ENCODE measurements around the gene TLCD5. TPM values are rescaled to one million over a fixed set of nuclear protein-coding genes. Genes with fewer than 3 reads are reported as not detected.

Gene TLCD5
- total RNA-seq, 4 donors from 2014 or later = 0.51 to 17.1 (median 6.4) TPM

DNA sequence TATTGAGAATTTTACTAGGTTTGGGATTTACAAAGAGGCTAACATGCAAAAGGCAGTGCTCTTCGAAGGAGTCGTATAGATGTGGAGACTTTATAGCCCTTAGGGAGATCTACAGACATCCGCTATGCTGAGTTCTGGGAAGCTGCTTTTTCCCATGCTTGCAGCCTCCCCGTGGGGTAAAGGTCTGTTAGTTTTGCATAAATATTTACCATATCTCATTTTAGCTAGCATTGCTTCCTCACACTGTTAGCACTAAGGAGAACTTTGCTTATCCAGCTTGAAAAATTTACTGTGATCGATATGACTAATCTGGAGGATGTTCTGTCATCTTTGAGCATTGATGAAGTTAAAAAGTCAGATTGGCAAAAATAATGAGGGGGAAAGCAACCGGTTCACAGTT lies 29.7 kb downstream of the TLCD5 start:
- TF ChIP-seq, protein P1, sequence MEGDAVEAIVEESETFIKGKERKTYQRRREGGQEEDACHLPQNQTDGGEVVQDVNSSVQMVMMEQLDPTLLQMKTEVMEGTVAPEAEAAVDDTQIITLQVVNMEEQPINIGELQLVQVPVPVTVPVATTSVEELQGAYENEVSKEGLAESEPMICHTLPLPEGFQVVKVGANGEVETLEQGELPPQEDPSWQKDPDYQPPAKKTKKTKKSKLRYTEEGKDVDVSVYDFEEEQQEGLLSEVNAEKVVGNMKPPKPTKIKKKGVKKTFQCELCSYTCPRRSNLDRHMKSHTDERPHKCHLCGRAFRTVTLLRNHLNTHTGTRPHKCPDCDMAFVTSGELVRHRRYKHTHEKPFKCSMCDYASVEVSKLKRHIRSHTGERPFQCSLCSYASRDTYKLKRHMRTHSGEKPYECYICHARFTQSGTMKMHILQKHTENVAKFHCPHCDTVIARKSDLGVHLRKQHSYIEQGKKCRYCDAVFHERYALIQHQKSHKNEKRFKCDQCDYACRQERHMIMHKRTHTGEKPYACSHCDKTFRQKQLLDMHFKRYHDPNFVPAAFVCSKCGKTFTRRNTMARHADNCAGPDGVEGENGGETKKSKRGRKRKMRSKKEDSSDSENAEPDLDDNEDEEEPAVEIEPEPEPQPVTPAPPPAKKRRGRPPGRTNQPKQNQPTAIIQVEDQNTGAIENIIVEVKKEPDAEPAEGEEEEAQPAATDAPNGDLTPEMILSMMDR (IDR thresholded peaks at IDR 0.05) = no peak
- no peak for TF ChIP-seq POLR2A (IDR thresholded peaks at IDR 0.05)
- H3K27ac ChIP-seq = no peak overlapping the region
- no peaks in the 10 kb centered on the region for H3K9me3 ChIP-seq
- intact Hi-C loops (cut with DNase I; ENCODE audit: low total_unique reads) = no loop called here
- H3K4me1 ChIP-seq = no peaks in the 10 kb centered on the region
- H3K36me3 ChIP-seq = no peaks in the 10 kb centered on the region
- no peak for DNase-seq
- H3K4me3 ChIP-seq = no peak overlapping the region
- H3K27me3 ChIP-seq = no peaks in the 10 kb centered on the region

- Histone ChIP-seq H3K27me3 (no peaks in the 10 kb centered on the region), H3K4me3 (no peak overlapping the region), H3K36me3 (no peaks in the 10 kb centered on the region), H3K9me3 (no peaks in the 10 kb centered on the region), H3K27ac (no peak overlapping the region), H3K4me1 (no peaks in the 10 kb centered on the region)
- intact Hi-C loops (cut with DNase I; ENCODE audit: low total_unique reads) = no loop called here
- DNase-seq = no peak
- no peak for TF ChIP-seq POLR2A (IDR thresholded peaks at IDR 0.05)
- TF ChIP-seq, protein P1 (IDR thresholded peaks at IDR 0.05) = no peak
Measured at GRCh38 chr11:120357620-120358019, 32.5 kb downstream of the TLCD5 start.

- intact Hi-C loops (cut with DNase I; ENCODE audit: low total_unique reads) = no loop called here
- DNase-seq = no peak
- no peaks in the 10 kb centered on the region for H3K27me3 ChIP-seq
- no peaks in the 10 kb centered on the region for H3K36me3 ChIP-seq
- H3K4me1 ChIP-seq = no peaks in the 10 kb centered on the region
- no peaks in the 10 kb centered on the region for H3K9me3 ChIP-seq
- TF ChIP-seq, protein P1 (IDR thresholded peaks at IDR 0.05) = no peak
- no peak for TF ChIP-seq POLR2A (IDR thresholded peaks at IDR 0.05)
- no peak overlapping the region for H3K27ac ChIP-seq
- no peak overlapping the region for H3K4me3 ChIP-seq
Measured at GRCh38 chr11:120358729-120359128, 33.6 kb downstream of the TLCD5 start.

DNA sequence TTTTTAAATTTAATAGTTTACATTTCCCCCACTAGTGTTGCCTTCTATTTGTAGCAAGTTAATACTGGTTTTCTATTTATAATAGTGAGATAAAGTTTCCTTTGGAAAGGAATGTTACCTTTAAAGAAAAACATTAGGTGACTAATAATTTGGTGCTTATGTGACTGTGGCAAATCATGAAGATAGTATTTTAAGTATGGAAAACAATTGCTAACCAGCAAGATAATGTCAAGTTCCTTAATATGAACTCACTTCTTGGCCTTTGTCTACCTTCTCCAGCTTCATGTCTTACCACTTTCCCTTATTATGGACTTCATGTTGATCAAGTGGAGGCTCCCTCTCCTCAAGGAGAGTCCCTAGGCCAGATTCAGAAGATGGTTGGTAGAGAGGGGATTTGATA lies 38.3 kb downstream of the TLCD5 start:
- intact Hi-C loops (cut with DNase I; ENCODE audit: low total_unique reads) = no loop called here
- Histone ChIP-seq H3K9me3 (no peaks in the 10 kb centered on the region), H3K4me1 (no peaks in the 10 kb centered on the region), H3K27ac (no peak overlapping the region), H3K4me3 (no peak overlapping the region), H3K27me3 (no peaks in the 10 kb centered on the region), H3K36me3 (no peaks in the 10 kb centered on the region)
- TF ChIP-seq, protein P1 (IDR thresholded peaks at IDR 0.05) = no peak
- no peak for TF ChIP-seq POLR2A (IDR thresholded peaks at IDR 0.05)
- no peak for DNase-seq

DNA sequence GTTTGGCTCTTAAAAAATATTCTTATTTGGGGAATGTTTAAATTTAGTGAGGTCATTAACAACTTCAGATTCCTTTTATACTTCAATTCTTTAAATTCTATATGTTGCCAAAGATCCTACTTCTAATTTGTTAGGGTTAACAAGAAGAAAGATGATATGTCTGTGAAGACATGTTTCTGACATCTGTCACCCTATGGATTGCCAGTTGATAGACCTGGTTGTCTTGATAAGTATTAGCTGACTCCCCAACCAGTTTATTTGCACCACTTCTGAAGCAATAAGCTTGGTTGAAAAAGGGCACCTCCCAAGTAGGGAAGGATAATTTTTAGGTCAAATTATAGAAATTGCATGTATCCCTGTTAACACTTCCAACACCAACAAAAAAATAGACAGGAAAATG lies 40.4 kb downstream of the TLCD5 start:
- Histone ChIP-seq H3K4me3 (no peak overlapping the region), H3K4me1 (no peaks in the 10 kb centered on the region), H3K27me3 (no peaks in the 10 kb centered on the region), H3K27ac (no peak overlapping the region), H3K36me3 (no peaks in the 10 kb centered on the region), H3K9me3 (no peaks in the 10 kb centered on the region)
- TF ChIP-seq POLR2A (IDR thresholded peaks at IDR 0.05) = no peak
- TF ChIP-seq, protein P1 (IDR thresholded peaks at IDR 0.05) = no peak
- no peak for DNase-seq
- intact Hi-C loops (cut with DNase I; ENCODE audit: low total_unique reads) = no loop called here

Data from uterus (tissue), 4 donors.